Thyroid gland (tissue), 4 donors: Measurements from ENCODE around the gene CSTF1. TPM values are rescaled to one million over a fixed set of nuclear protein-coding genes. Genes with fewer than 3 reads are reported as not detected.

Experiments used
- DNase-seq, 2 donors: peaks; one replicate each; pipeline ENCODE4 v3.0.0-alpha.2; 2019
- H3K27ac ChIP-seq, 3 donors: fragments of 200-600 bp; sonication (generic); 1 replicate in 2 of 3; 2 replicates in 1 of 3; pipeline ENCODE4 v1.5.1; 2016 to 2019; ENCODE audit warnings: mild to moderate bottlenecking in 1 of 3, moderate library complexity in 1 of 3
- H3K27me3 ChIP-seq: fragments of 200-600 bp; sonication (generic); one replicate; pipeline ENCODE4 v1.5.1; 2019
- H3K36me3 ChIP-seq, 2 donors: fragments of 200-600 bp; sonication (generic); one replicate each; pipeline ENCODE4 v1.5.1; 2016 to 2019
- H3K4me1 ChIP-seq, 2 donors: fragments of 200-600 bp; sonication (generic); one replicate each; pipeline ENCODE4 v1.5.1; 2017 to 2019
- H3K4me3 ChIP-seq, 3 donors: fragments of 200-600 bp; sonication (generic); replicated peaks in 1 of 3; 1 replicate in 2 of 3; 2 replicates in 1 of 3; pipeline ENCODE4 v1.5.1; 2016; ENCODE audit warnings: mild to moderate bottlenecking in 1 of 3
- H3K9me3 ChIP-seq: fragments of 200-600 bp; sonication (generic); one replicate; pipeline ENCODE4 v1.5.1; 2017
- CTCF ChIP-seq, 6 experiments: fragments of 200-600 bp in 3 of 6; fragments of 450-650 bp in 3 of 6; sonication (generic) in 3 of 6; IDR thresholded peaks; one replicate each; pipeline ENCODE4 v1.5.1; 2016 to 2019; ENCODE audit warnings: antibody characterized with exemption in 6 of 6, mild to moderate bottlenecking in 2 of 6, inconsistent platforms in 1 of 6, moderate library complexity in 1 of 6
- POLR2A ChIP-seq, 2 donors: fragments of 450-650 bp; IDR thresholded peaks; one replicate each; pipeline ENCODE4 v1.6.1; 2017; ENCODE audit warnings: antibody characterized with exemption in 2 of 2, mild to moderate bottlenecking in 2 of 2, moderate library complexity in 1 of 2
- WGBS, 2 donors: methylation state at CpG; one replicate each; pipeline ENCODE4 v1.1.5; 2017; 5-methylcytosine and 5-hydroxymethylcytosine counted together
- intact Hi-C: fragments of 100-400 bp; cut with DNase I; formaldehyde crosslinking; loops from one replicate; pipeline ENCODE4 v1.15.1; 2023
- total RNA-seq, 4 donors: library from RNA; depleted of rRNA; stranded (reverse); fragments of >200 nt; gene quantifications; one replicate each; pipeline ENCODE4 v1.2.3, GENCODE V29; 2016

CSTF1 gene
- total RNA-seq, 4 donors from 2014 or later = 26.9 to 36.8 (median 32.6) TPM

- Histone ChIP-seq H3K36me3 (peaks cover 23 to 28% of the 10 kb centered on the region in 2 donors), H3K9me3 (no peaks in the 10 kb centered on the region), H3K27ac (no peak overlapping the region), H3K4me3 (no peak overlapping the region), H3K27me3 (no peaks in the 10 kb centered on the region), H3K4me1 (no peaks in the 10 kb centered on the region)
- TF ChIP-seq POLR2A (IDR thresholded peaks at IDR 0.05) (no peak), CTCF (IDR thresholded peaks at IDR 0.05) (no peak)
- WGBS, 2 donors = 84 to 91% methylated on average over 6 of the region's 6 CpGs
- intact Hi-C loops = no loop called here
- no peak for DNase-seq
Observed at GRCh38 chr20:56368351-56369134, 23.9 kb upstream of the CSTF1 start.

- intact Hi-C loops = no loop called here
- TF ChIP-seq POLR2A (IDR thresholded peaks at IDR 0.05) (no peak), CTCF (IDR thresholded peaks at IDR 0.05) (no peak)
- H3K27ac ChIP-seq = no peak overlapping the region
- H3K27me3 ChIP-seq = no peaks in the 10 kb centered on the region
- no peaks in the 10 kb centered on the region for H3K9me3 ChIP-seq
- H3K4me1 ChIP-seq = no peaks in the 10 kb centered on the region
- H3K4me3 ChIP-seq = no peak overlapping the region
- peaks cover 23 to 28% of the 10 kb centered on the region in 2 donors for H3K36me3 ChIP-seq
- no peak for DNase-seq
- 94 to 95% methylated on average over 4 of the region's 4 CpGs for WGBS, 2 donors
Observed at GRCh38 chr20:56369179-56369578, 23.3 kb upstream of the CSTF1 start.

GRCh38 chr20:56371977-56372376, 20.5 kb upstream of the CSTF1 start:
- no peaks in the 10 kb centered on the region for H3K27me3 ChIP-seq
- no peaks in the 10 kb centered on the region for H3K9me3 ChIP-seq
- TF ChIP-seq CTCF (IDR thresholded peaks at IDR 0.05) (no peak), POLR2A (IDR thresholded peaks at IDR 0.05) (no peak)
- WGBS, 2 donors = 90 to 93% methylated on average over 11 of the region's 11 CpGs
- intact Hi-C loops = no loop called here
- no peak overlapping the region for H3K4me3 ChIP-seq
- H3K36me3 ChIP-seq = peaks cover 7 to 8% of the 10 kb centered on the region in 2 donors
- H3K4me1 ChIP-seq = no peaks in the 10 kb centered on the region
- H3K27ac ChIP-seq = no peak overlapping the region
- no peak for DNase-seq

- peaks cover 0 to 1% of the 10 kb centered on the region in 2 donors for H3K36me3 ChIP-seq
- 88 to 90% methylated on average over 1 of the region's 1 CpG for WGBS, 2 donors
- DNase-seq = no peak
- H3K4me3 ChIP-seq = no peak overlapping the region
- H3K9me3 ChIP-seq = no peaks in the 10 kb centered on the region
- no peaks in the 10 kb centered on the region for H3K27me3 ChIP-seq
- intact Hi-C loops = no loop called here
- TF ChIP-seq CTCF (IDR thresholded peaks at IDR 0.05) = no peak
- no peak for TF ChIP-seq POLR2A (IDR thresholded peaks at IDR 0.05)
- no peak overlapping the region for H3K27ac ChIP-seq
- H3K4me1 ChIP-seq = no peaks in the 10 kb centered on the region
Observed at GRCh38 chr20:56372850-56373249, 19.6 kb upstream of the CSTF1 start.

- Histone ChIP-seq H3K4me1 (no peaks in the 10 kb centered on the region), H3K27ac (no peak overlapping the region), H3K4me3 (no peak overlapping the region), H3K27me3 (no peaks in the 10 kb centered on the region), H3K36me3 (no peaks in the 10 kb centered on the region), H3K9me3 (no peaks in the 10 kb centered on the region)
- 86 to 88% methylated on average over 1 of the region's 1 CpG for WGBS, 2 donors
- DNase-seq = no peak
- no peak for TF ChIP-seq CTCF (IDR thresholded peaks at IDR 0.05)
- TF ChIP-seq POLR2A (IDR thresholded peaks at IDR 0.05) = no peak
- intact Hi-C loops = no loop called here
Observed at GRCh38 chr20:56373942-56374341, 18.5 kb upstream of the CSTF1 start.
